GM19438 (cell line): ENCODE data around the gene DGLUCY.
"Not testable (repeated sequence)": the region's sequence is repeated elsewhere in the genome, so short reads cannot be mapped to it uniquely, and the experiment has no call there.

Experiments used
- ATAC-seq: cut with Tn5 transposase; IDR thresholded peaks from one replicate; pipeline ENCODE4 v1.9.1; 2021; ENCODE audit warnings: low read depth; ENCODE audit not compliant: unreplicated experiment

Gene DGLUCY

DNA sequence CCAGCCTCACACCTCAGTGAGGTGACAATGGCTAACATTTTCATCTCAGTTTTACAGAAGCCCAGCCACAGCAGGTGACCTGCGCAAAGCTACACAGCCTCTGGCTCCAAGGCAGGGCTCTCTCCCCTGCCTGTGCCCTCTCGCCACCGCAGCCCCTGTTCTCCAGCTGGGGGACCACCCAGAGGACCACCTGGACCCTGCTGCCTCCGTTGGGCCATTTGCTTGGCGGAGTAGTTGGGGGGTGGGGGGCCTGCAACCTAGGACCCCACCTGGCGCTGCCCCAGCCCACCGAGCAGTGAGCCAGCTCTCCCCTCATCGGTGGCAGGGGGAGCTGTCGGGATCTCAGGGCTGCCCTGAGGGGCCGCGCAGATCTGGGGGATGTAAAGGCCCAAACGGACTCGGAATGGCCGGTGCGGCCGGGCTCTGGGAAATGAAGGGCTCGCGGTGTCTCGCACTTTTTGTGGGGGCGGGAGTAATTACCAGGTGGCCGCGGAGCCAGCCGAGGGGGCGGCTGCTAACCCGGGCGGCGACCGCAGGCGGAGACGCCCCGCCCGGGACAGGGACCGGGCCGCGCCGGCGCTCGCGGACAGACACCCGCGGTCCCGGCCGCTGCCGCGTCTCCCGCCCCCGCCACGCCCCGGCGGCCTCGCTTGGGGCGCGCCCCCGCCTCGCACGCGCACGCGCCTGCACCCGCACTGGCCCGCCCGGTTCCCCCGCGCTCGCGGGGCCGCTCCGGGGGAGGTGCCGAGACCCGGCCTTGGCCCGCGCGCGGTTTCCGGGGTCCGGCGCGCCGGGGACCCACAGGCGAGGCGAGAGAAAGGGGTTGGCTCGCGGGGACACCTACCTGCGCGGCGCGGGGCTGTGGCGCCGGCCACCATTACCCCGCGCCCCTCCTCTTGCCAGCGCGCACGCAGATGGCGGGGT, 139.3 kb downstream of the DGLUCY start:
- no peak for ATAC-seq

DNA sequence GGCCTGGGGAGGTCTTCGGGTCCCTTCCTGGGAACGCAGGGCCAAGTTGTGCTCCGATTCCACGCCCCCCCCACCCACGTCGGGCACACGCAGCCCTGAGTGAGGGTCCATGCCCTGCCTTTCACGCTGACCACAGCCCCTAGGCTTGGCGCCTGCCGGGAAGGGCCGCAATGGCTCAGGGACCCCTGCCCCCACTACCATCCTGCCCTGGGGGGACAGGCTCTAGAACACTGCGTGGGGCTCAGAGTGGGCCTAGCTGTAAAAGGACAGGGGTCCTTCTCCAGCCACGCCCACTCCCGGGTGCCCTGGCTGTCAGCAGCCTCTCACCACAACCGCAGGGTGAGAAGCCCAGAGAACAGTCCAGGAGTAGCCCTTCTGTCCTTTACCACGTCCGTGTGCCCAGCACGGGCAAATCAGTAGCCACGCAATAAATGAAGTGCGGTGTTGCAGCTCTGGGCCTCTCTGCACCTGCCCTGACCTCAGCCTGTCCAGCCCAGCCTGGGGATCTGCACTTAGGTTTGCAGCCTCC, 140.0 kb downstream of the DGLUCY start:
- no peak for ATAC-seq

GRCh38 chr14:91254461-91254860, 140.6 kb downstream of the DGLUCY start:
- ATAC-seq = no peak

- ATAC-seq = no peak
Measured at GRCh38 chr14:91255026-91255695, 141.3 kb downstream of the DGLUCY start.

GRCh38 chr14:91256661-91257060, 142.8 kb downstream of the DGLUCY start:
- no peak for ATAC-seq

- no peak for ATAC-seq
Measured at GRCh38 chr14:91257328-91258010, 143.6 kb downstream of the DGLUCY start.

DNA sequence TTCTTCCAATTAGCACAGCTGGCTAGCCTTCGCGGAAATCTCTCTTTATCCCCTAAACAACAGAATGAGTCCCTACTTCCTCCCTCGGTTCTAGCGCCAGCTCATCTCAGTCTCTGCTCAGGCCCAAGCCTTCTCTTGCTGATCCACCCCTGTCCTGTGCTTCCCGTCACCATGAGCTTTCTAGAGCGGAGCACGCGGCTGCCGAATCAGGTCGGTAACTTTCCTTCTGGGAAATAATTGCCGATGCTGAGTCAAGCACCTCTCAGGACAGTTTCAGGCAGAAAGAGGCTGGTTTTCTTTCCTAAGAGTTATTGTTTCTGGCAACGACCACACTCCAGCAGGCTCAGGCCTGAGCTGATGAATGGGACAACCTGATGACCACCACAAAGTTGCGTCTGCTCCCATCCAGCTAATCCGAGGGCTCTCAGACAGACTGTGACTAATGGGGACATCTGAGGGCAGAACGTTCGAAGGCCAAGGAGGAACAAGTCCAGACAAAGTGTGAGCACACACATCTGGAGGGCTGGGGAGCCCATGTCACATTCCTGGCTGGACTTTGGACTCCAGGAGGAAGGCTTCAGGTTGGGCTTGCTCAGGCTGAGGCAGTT, 144.2 kb downstream of the DGLUCY start:
- no peak for ATAC-seq

DNA sequence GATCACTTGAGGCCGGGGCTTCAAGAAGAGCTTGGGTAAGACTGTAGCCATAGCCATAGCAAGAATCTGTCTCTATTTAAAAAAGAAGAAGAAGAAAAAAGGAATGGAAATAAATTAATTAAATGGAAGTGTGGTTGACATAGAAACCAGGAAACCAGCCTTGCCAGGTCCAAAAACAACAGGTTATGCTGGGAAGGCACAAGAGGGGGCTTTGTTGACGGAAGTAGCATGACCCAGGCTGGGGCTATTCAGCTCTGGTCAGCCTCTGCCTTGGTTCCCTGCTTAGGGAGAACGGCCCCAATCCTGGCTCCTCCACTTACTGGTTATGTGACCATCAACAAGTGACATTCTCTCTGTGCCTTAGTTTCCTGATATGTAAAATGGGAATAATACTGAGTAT, 145.0 kb downstream of the DGLUCY start:
- no peak for ATAC-seq

- ATAC-seq = no peak
Measured at GRCh38 chr14:91261115-91261514, 147.2 kb downstream of the DGLUCY start.

DNA sequence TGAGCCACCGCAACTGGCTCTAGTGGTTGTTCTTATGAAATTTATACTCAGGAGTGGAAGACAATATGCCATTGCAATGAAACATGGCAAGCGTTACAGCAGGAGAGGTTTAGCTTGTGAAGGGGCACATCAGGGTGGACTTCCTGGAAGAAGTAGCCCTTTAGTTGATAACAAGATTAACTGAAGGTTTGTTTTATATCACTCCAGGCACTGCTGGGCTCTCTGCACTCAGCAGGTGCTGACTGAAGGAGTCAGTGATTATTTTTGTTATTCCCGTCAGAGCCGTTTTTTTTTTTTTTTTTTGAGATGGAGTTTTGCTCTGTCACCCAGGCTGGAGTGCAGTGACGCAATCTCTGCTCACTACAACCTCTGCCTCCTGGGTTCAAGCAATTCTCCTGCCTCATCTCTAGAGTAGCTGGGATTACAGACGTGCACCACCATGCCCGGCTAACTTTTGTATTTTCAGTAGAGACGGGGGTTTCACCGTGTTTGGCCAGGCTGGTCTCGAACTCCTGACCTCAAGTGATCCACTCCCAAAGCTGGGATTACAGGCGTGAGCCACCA, 148.2 kb downstream of the DGLUCY start:
- no peak for ATAC-seq

GRCh38 chr14:91263329-91263728, 149.5 kb downstream of the DGLUCY start:
- ATAC-seq = no peak

- ATAC-seq = no peak
Measured at GRCh38 chr14:91264151-91265150, 150.6 kb downstream of the DGLUCY start.

- ATAC-seq = no peak
Measured at GRCh38 chr14:91265404-91265803, 151.5 kb downstream of the DGLUCY start.

DNA sequence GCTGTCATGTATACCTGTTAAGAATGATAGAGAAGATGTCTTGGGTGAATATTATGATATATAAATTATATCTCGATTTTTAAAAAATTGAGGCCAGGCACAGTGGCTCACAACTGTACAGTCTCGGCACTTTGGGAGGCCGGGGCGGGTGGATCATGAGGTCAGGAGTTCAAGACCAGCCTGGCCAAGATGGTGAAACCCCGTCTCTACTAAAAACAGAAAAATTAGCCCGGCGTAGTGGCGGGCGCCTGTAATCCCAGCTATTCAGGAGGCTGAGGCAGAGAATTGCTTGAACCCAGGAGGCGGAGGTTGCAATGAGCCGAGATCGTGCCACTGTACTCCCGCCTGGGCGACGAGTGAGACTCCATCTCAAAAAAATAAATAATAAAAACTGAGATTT, 152.4 kb downstream of the DGLUCY start:
- not testable (repeated sequence) for ATAC-seq

GRCh38 chr14:91267965-91268437, 154.1 kb downstream of the DGLUCY start:
- no peak for ATAC-seq

- ATAC-seq = no peak
Measured at GRCh38 chr14:91269076-91269991, 155.5 kb downstream of the DGLUCY start.

DNA sequence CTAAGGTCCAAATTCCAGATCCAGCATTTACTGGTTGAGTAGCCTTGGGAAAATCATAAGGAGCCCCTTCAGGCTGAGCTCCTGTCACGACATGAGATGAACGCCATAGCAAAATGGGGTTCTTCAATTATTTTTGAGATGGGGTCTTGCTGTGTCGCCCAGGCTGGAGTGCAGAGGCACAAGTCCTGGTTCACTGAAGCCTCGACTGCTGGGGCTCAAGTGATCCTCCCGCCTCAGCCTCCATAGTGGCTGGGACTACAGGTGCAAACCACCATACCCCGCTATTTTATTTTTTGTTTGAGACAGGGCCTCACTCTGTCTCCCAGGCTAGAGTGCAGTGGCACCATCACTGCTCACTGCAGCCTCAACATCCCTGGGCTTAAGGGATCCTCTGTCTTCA, 156.3 kb downstream of the DGLUCY start:
- ATAC-seq = no peak

DNA sequence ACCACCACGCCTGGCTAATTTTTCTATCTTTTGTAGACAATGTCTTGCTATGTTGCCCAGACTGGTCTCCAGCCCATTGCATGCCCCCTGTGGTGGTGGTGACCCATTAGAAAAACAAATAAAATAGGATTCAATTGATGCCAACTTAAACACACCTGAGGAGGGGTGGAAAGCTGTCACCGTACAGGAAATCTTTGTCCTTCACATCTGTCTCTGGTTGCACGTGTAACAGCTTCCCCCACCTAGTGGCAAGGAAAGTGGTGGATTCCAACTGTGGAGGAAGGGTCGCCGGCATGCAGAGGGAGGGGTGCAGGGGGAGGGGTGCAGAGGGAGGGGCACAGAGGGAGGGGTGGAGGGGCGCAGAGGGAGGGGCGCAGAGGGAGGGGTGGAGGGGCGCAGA, 156.7 kb downstream of the DGLUCY start:
- no peak for ATAC-seq
